HG03103 (cell line): ENCODE measurements around the gene KIF15.
"Not testable (repeated sequence)": the region's sequence is repeated elsewhere in the genome, so short reads cannot be mapped to it uniquely, and the experiment has no call there.

Experiments
- ATAC-seq: cut with Tn5 transposase; IDR thresholded peaks from one replicate; pipeline ENCODE4 v1.9.1; 2021; ENCODE audit warnings: low read depth; ENCODE audit not compliant: unreplicated experiment

KIF15 gene

GRCh38 chr3:44814751-44815150, 53.2 kb downstream of the KIF15 start:
- ATAC-seq, result no peak

GRCh38 chr3:44816334-44816733, 54.7 kb downstream of the KIF15 start:
- not testable (repeated sequence) for ATAC-seq

- not testable (repeated sequence) for ATAC-seq
These were observed 59.6 kb downstream of the KIF15 start for GRCh38 chr3:44821206-44821605.

- no peak for ATAC-seq
These were observed 63.8 kb downstream of the KIF15 start for GRCh38 chr3:44825264-44825925.

- no peak for ATAC-seq
These were observed 65.6 kb downstream of the KIF15 start for GRCh38 chr3:44827196-44827595.

- ATAC-seq, result no peak
These were observed 69.6 kb downstream of the KIF15 start for GRCh38 chr3:44831232-44831631.

GRCh38 chr3:44832032-44832431, 70.4 kb downstream of the KIF15 start:
- no peak for ATAC-seq

GRCh38 chr3:44832965-44833364, 71.4 kb downstream of the KIF15 start:
- ATAC-seq, result no peak

GRCh38 chr3:44833394-44833793, 71.8 kb downstream of the KIF15 start:
- no peak for ATAC-seq

GRCh38 chr3:44835684-44836083, 74.1 kb downstream of the KIF15 start:
- no peak for ATAC-seq

GRCh38 chr3:44842376-44842775, 80.8 kb downstream of the KIF15 start:
- ATAC-seq, result no peak

- ATAC-seq, result no peak
These were observed 84.2 kb downstream of the KIF15 start for GRCh38 chr3:44845528-44846520.

- no peak for ATAC-seq
These were observed 87.0 kb downstream of the KIF15 start for GRCh38 chr3:44848634-44849033.

GRCh38 chr3:44856663-44857062, 95.1 kb downstream of the KIF15 start:
- ATAC-seq, result not testable (repeated sequence)

GRCh38 chr3:44860117-44860516, 98.5 kb downstream of the KIF15 start:
- no peak for ATAC-seq

GRCh38 chr3:44861412-44862225, 100.0 kb downstream of the KIF15 start, which contains the start of gene TMEM42:
Gene TMEM42, plus strand, starts transcription at chr3:44861912. Its CDS starts 13 bp downstream, at chr3:44861925.
- peak; percentile 86 for ATAC-seq

GRCh38 chr3:44862226-44862637, 100.6 kb downstream of the KIF15 start:
- peak; percentile 27 for ATAC-seq

GRCh38 chr3:44865272-44866035, 103.9 kb downstream of the KIF15 start:
- ATAC-seq, result no peak

GRCh38 chr3:44867421-44868111, 106.0 kb downstream of the KIF15 start:
- ATAC-seq, result no peak
